ENCODE data around the gene MAP3K5.

GRCh38 chr6:136725124-136725523 is 67.2 kb downstream of the MAP3K5 start:
- TF ChIP-seq CTCF (conservative IDR thresholded peaks at IDR 0.05 in 1 of 2, IDR thresholded peaks at IDR 0.05 in 1 of 2; ENCODE audit: low read depth in 1 of 2, low read length in 2 of 2) (no peak), EZH2 (IDR thresholded peaks at IDR 0.05; ENCODE audit: low read length, missing control alignments) (no peak)
